HEK293 (cell line): ENCODE data around the gene SNAPC5.

Experiments
- CTCF ChIP-seq: fragments of 450-650 bp; formaldehyde crosslinking; IDR thresholded peaks from 2 replicates; pipeline ENCODE4 v1.5.1; 2016; ENCODE audit warnings: missing biosample characterization, missing genetic modification characterization
- PBX3 ChIP-seq: sonication (generic); formaldehyde crosslinking; IDR thresholded peaks from 2 replicates; pipeline ENCODE4 v1.8.1; 2022; ENCODE audit warnings: mild to moderate bottlenecking, moderate library complexity, missing genetic modification reagents
- REPIN1 ChIP-seq: fragments of 450-650 bp; formaldehyde crosslinking; IDR thresholded peaks from 2 replicates; pipeline ENCODE4 v1.5.1; 2017; ENCODE audit warnings: missing biosample characterization, missing genetic modification characterization, low read depth
- SALL2 ChIP-seq: fragments of 450-650 bp; formaldehyde crosslinking; IDR thresholded peaks from 2 replicates; pipeline ENCODE4 v1.5.0; 2017; ENCODE audit warnings: missing biosample characterization, mild to moderate bottlenecking, missing genetic modification characterization, borderline replicate concordance
- ZNF10 ChIP-seq: fragments of 450-650 bp; formaldehyde crosslinking; IDR thresholded peaks from 2 replicates; pipeline ENCODE4 v1.5.1; 2017; ENCODE audit warnings: missing biosample characterization, missing genetic modification characterization
- ZNF274 ChIP-seq, 2 experiments: fragments of 200-500 bp in 1 of 2; fragments of 450-650 bp in 1 of 2; sonication (Bioruptor generic) in 1 of 2; formaldehyde crosslinking in 1 of 2; IDR thresholded peaks; 2 replicates each; pipeline versions ENCODE4 v1.5.1 to v1.6.1; 2014 to 2016; ENCODE audit warnings: borderline replicate concordance in 1 of 2, inconsistent platforms in 1 of 2, low read length in 1 of 2, missing biosample characterization in 1 of 2, missing genetic modification characterization in 1 of 2
- ZNF777 ChIP-seq: fragments of 450-650 bp; formaldehyde crosslinking; IDR thresholded peaks from 2 replicates; pipeline ENCODE4 v1.5.1; 2017; ENCODE audit warnings: missing biosample characterization, missing genetic modification characterization, borderline replicate concordance

- TF ChIP-seq ZNF777 (tag by site-specific recombination) (no peak), ZNF274 (IDR thresholded peaks at IDR 0.05; ENCODE audit: low read length) (no peak), ZNF274 (tag by site-specific recombination; IDR thresholded peaks at IDR 0.05; ENCODE audit: borderline replicate concordance) (no peak), SALL2 (tag by site-specific recombination) (no peak), REPIN1 (tag by site-specific recombination) (no peak), ZNF10 (tag by site-specific recombination) (no peak), PBX3 (CRISPR knock-in tag) (no peak), CTCF (tag by site-specific recombination) (no peak)
These were observed 18.4 kb upstream of the SNAPC5 start for GRCh38 chr15:66515901-66516322.
